ENCODE results near the gene IGF2BP2.
"Not testable (repeated sequence)": the region's sequence is repeated elsewhere in the genome, so short reads cannot be mapped to it uniquely, and the experiment has no call there.

IGF2BP2 gene

DNA sequence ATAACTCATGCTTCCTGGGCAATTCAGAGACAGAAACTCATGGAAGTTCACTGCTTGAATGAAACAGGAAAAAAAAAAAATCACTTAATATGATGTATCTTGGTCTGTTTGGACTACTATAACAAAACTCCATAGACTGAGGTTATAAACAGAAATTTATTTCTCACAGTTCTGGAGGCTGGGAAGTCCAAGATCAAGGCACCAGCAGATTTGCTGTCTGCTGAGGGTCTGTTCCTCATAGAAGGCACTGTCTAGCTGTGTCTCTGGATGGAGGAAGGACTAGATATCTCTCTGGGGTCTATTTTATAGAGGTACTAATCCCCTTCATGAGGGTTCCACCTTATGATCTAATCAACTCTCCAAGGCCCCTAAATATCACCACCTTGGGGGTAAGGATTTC, 119.3 kb downstream of the IGF2BP2 start:
- DNase-seq: no peak

GRCh38 chr3:185702262-185703225, 122.3 kb downstream of the IGF2BP2 start:
- no peak for DNase-seq

- DNase-seq: no peak
Observed at GRCh38 chr3:185701611-185702261, 123.1 kb downstream of the IGF2BP2 start.

- DNase-seq: no peak
Observed at GRCh38 chr3:185699927-185700326, 124.9 kb downstream of the IGF2BP2 start.

- not testable (repeated sequence) for DNase-seq
Observed at GRCh38 chr3:185697228-185697627, 127.6 kb downstream of the IGF2BP2 start.

GRCh38 chr3:185696039-185696438, 128.8 kb downstream of the IGF2BP2 start:
- no peak for DNase-seq

- no peak for DNase-seq
Observed at GRCh38 chr3:185693985-185694653, 130.7 kb downstream of the IGF2BP2 start.

GRCh38 chr3:185691622-185692021, 133.2 kb downstream of the IGF2BP2 start:
- no peak for DNase-seq

GRCh38 chr3:185687271-185687878, 137.5 kb downstream of the IGF2BP2 start:
- DNase-seq: no peak

DNA sequence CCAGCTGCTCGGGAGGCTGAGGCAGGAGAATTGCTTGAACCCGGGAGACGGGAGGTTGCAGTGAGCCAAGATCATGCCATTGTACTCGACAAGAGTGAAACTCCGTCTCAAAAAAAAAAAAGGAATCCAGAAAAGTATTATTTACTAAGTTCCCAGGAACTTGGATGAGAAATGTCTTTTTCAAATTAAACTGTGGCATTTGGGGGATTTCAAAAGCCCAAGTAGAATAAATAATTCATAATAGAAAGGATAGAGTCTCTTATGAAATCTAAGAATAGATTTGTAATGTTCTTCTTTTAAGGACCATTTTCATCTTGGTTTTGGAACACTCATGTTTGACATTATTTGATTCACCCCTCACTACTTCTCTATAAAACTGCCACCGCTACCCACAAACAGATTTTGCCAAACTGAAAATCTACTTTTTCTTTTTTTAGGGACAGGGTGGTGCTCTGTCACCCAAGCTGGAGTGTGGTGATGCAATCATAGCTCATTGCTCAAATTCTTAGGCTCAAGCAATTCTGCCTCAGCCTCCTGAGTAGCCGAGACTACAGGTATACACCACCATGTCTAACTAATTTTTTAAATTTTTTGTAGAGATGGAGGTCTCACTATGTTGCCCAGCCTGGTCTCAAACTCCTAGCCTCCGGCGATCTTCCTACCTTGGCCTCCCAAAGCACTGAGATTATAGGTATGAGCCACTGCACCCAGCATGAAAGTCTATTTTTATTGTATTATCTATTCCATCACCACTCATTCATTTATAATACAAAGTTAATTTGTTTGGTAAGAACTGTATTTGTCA, 139.4 kb downstream of the IGF2BP2 start:
- no peak for DNase-seq

DNA sequence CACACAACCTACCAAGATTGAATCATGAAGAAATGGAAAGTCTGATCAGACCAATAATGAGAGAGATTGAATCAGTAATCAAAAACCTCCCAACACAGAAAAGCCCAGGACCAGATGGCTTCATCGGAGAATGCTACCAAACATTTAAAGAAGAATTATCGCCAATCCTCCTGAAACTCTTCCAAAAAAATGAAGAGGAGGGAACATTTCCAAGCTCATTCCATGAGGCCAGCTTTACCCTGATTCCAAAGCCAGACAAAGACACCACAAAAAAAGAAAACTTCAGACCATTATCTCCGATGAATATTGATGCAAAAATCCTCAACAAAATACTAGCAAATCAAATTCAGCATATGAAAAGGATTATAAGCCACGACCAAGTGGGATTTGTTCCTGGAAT, 144.6 kb downstream of the IGF2BP2 start:
- DNase-seq: no peak

DNA sequence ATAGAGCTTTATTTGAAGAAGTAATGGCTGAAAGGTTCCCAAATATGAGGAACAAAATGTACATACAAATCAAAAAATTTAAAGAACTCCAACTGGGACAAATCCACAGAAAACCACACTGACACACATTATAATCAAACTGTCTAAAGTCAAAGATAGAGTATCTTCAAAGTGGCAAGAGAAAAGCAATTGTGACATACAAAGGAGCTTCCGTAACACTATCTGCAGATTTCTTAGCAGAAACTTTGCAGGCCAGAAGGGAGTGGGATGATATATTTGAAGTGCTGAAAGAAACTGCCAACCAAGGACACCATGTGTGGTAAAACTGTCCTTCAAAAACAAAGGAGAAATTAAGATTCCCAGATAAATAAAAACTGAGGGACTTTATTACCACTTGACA, 146.8 kb downstream of the IGF2BP2 start:
- DNase-seq: no peak

DNA sequence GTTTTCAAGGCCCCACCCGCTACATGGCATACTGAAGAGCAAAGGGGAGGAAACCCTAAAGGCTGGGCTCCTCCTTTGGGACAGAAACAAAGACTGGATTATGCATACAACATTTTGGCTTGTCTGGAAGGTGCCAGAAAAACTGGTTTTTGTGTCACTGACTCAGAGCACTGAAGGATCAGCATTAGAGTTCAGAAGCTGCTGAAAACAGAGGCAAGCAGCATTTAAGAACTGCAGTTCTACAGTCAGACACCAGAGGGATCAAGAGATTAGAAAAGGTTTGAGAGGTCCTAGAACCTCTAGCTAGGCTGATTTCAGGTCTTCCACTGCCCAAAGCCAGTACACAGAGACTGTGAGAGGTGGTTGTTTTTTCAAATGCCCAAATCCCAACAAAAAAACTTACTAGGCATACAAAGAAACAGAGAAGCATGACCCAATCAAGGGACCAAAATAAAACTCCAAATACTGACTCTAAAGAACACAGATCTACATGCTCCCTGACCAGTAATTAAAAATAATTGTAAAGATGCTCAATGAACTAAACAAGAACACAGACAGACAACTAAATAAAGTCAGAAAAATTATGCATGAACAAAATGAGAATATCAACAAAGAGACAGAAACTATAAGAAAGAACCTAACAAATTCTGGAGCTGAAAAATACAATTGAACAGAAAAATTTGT, 147.6 kb downstream of the IGF2BP2 start:
- DNase-seq: peak; percentile 61

GRCh38 chr3:185667574-185667973, 157.3 kb downstream of the IGF2BP2 start:
- DNase-seq: no peak

DNA sequence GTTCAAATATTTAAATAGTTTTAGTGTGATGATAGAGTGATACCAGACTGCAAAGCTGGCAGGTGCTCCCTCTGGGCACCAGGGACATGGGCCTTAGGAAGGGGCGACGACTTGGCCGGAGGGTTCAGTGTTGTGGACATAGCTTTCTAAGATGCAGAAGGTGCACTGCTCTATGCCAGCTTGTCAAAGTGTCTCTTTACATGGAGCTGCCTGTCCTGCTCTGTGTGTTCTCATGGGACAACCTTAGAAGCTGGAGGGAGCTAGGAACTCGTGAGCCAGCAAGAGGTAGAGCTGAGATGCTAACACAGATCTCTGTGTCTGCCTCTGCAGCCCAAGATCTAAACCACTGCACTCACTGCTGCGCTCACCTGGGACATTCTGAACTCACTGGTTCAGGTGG, 160.9 kb downstream of the IGF2BP2 start:
- DNase-seq: no peak

DNA sequence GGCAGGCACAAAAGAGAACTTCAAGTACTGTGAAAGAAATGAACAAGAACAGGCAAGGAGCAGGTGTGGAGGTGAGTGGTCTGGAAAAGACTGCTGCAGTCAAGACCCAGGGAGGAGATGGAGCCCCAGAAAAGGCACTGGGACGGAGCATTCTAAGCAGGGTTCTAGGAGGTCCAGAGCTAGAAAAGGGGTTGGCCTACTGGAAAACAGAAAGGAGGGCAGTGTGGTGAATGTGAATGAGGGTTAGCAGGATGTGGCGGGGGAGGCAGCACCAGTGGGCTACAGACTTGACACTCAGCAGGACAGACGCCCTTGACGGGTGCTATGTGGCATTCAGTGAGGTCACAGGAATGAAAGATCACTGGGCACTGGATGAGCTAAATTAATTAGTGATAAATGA, 163.1 kb downstream of the IGF2BP2 start:
- DNase-seq: no peak

GRCh38 chr3:185661296-185661695, 163.5 kb downstream of the IGF2BP2 start:
- not testable (repeated sequence) for DNase-seq

GRCh38 chr3:185659942-185660921, 164.6 kb downstream of the IGF2BP2 start:
- DNase-seq: peak; percentile 83

DNA sequence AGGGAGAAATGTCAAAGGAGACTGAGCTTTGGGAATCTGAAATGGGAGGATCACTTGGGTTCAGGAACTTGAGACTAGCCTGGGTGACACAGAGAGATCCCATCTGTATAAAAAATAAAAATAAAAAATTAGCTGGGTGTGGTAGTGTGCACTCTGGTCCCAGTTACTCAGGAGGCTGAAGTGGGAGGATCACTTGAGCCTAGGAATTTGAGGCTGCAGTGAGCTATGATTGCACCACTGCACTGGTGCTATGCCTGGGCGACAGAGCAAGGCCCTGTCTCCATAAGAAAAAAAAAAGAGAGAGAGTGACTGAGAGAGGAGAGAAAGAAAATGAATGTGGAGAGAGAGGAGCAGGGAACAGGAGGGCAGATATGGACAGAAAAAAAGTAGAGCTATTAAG, 165.9 kb downstream of the IGF2BP2 start:
- DNase-seq: no peak

DNA sequence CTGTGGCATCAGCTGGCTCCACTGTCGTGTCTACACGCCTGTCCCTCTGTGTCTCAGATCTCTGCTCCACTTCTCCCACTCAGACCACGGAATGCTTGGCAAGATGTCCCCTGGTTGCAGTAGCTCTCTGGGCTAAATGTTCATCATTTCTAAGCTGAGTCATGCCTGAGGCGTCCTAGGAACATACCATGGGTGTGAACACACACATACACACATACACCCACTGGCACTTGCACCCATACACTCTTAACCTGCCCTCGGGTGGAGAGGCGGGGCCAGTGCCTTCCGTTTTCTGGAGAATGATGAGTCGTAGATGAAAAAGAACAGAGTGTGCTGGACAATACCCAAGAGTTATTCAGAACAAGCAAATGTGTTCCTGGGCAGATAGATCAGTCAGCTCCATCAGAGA, 166.3 kb downstream of the IGF2BP2 start:
- DNase-seq: no peak

All from NCI-H1694 treated with DMSO at 0.1 percent for 48 hours (cell line).